Loucy (cell line): ENCODE measurements around the gene ABCG1.

Experiments used
- EZH2phosphoT487 ChIP-seq: fragments of 200-600 bp; IDR thresholded peaks from 2 replicates; pipeline ENCODE4 v1.6.1; 2018; ENCODE audit warnings: antibody characterized with exemption, mild to moderate bottlenecking, moderate library complexity, borderline replicate concordance
- TF ChIP-seq, protein P1 (sequence below): fragments of 200-600 bp; sonication (generic); conservative IDR thresholded peaks from 2 replicates; pipeline ENCODE4 v1.5.1; 2014; ENCODE audit warnings: mild to moderate bottlenecking, antibody characterized with exemption, low read length

DNA sequence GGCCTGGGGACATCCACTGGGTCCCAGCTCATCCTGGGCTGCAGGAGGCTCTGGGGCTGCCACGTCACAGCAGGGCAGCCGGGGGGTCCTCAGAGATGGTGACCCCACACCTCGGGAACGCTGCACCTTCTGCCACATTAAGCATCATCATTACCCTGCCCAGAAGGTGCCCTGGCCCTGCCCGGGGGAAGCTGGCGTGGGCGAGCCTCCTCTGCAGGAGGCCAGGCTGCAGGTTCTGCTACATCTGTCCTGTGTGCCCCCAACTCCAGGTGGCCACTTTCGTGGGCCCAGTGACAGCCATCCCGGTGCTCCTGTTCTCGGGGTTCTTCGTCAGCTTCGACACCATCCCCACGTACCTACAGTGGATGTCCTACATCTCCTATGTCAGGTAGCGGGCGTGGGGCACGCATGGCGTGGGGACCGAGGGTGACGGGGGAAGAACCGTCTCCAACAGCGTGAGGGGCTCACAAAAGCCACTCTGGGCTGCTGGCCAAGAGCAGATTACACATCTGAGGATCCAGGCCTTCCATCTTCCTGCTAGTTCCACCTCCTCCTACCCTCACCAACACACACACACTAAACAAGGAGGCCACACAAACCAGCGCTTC lies 75.4 kb downstream of the ABCG1 start:
- TF ChIP-seq, protein P1, sequence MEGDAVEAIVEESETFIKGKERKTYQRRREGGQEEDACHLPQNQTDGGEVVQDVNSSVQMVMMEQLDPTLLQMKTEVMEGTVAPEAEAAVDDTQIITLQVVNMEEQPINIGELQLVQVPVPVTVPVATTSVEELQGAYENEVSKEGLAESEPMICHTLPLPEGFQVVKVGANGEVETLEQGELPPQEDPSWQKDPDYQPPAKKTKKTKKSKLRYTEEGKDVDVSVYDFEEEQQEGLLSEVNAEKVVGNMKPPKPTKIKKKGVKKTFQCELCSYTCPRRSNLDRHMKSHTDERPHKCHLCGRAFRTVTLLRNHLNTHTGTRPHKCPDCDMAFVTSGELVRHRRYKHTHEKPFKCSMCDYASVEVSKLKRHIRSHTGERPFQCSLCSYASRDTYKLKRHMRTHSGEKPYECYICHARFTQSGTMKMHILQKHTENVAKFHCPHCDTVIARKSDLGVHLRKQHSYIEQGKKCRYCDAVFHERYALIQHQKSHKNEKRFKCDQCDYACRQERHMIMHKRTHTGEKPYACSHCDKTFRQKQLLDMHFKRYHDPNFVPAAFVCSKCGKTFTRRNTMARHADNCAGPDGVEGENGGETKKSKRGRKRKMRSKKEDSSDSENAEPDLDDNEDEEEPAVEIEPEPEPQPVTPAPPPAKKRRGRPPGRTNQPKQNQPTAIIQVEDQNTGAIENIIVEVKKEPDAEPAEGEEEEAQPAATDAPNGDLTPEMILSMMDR, result no peak
- TF ChIP-seq EZH2phosphoT487, result no peak
